Measurements from ENCODE around the gene TMEM69. TPM values are rescaled to one million over a fixed set of nuclear protein-coding genes. Genes with fewer than 3 reads are reported as not detected.

The TMEM69 gene
- total and polyA plus RNA-seq, 8 donors = 17.6 to 57.0 (median 43.2) TPM

- intact Hi-C loops (cut with DNase I) = no loop called here
- H3K27ac ChIP-seq = peak overlapping the region in 1 of 2 donors; percentile 24
- peaks cover 43 to 75% of the 10 kb centered on the region in 2 donors for H3K4me1 ChIP-seq
- H3K36me3 ChIP-seq = no peaks in the 10 kb centered on the region
- DNase-seq (no peak), ATAC-seq (no peak)
- H3K27me3 ChIP-seq = no peaks in the 10 kb centered on the region
- no peaks in the 10 kb centered on the region for H3K9me3 ChIP-seq
- TF ChIP-seq CTCF (IDR thresholded peaks at IDR 0.05) = no peak
- H3K4me3 ChIP-seq = no peak overlapping the region
Measured at GRCh38 chr1:45677751-45678245, 10.2 kb upstream of the TMEM69 start.

GRCh38 chr1:45678489-45678888 lies 9.5 kb upstream of the TMEM69 start:
- Histone ChIP-seq H3K36me3 (no peaks in the 10 kb centered on the region), H3K27me3 (no peaks in the 10 kb centered on the region), H3K4me3 (no peak overlapping the region), H3K27ac (peak overlapping the region in 1 of 2 donors; percentile 49), H3K9me3 (no peaks in the 10 kb centered on the region), H3K4me1 (peaks cover 44 to 82% of the 10 kb centered on the region in 2 donors)
- ATAC-seq (no peak), DNase-seq (no peak)
- intact Hi-C loops (cut with DNase I) = no loop called here
- TF ChIP-seq CTCF (IDR thresholded peaks at IDR 0.05) = no peak

- ATAC-seq = peak; percentile 14
- no peak for TF ChIP-seq CTCF (IDR thresholded peaks at IDR 0.05)
- H3K27me3 ChIP-seq = no peaks in the 10 kb centered on the region
- H3K27ac ChIP-seq = peak overlapping the region in 1 of 2 donors; percentile 49
- no peaks in the 10 kb centered on the region for H3K36me3 ChIP-seq
- no peak overlapping the region for H3K4me3 ChIP-seq
- intact Hi-C loops (cut with DNase I) = no loop called here
- peaks cover 47 to 88% of the 10 kb centered on the region in 2 donors for H3K4me1 ChIP-seq
- no peak for DNase-seq
- H3K9me3 ChIP-seq = no peaks in the 10 kb centered on the region
Measured at GRCh38 chr1:45679123-45679522, 8.9 kb upstream of the TMEM69 start.

- DNase-seq = no peak
- H3K4me3 ChIP-seq = no peak overlapping the region
- intact Hi-C loops (cut with DNase I) = no loop called here
- no peak for ATAC-seq
- H3K27me3 ChIP-seq = no peaks in the 10 kb centered on the region
- no peaks in the 10 kb centered on the region for H3K9me3 ChIP-seq
- H3K27ac ChIP-seq = no peak overlapping the region
- TF ChIP-seq CTCF (IDR thresholded peaks at IDR 0.05) = no peak
- peaks cover 52 to 71% of the 10 kb centered on the region in 2 donors for H3K4me1 ChIP-seq
- no peaks in the 10 kb centered on the region for H3K36me3 ChIP-seq
Measured at GRCh38 chr1:45682942-45683341, 5.0 kb upstream of the TMEM69 start.

- Histone ChIP-seq H3K4me1 (peaks cover 48 to 65% of the 10 kb centered on the region in 2 donors), H3K9me3 (no peaks in the 10 kb centered on the region), H3K4me3 (peak overlapping the region; percentile 91 to 100), H3K36me3 (no peaks in the 10 kb centered on the region), H3K27ac (no peak overlapping the region), H3K27me3 (no peaks in the 10 kb centered on the region)
- TF ChIP-seq CTCF (IDR thresholded peaks at IDR 0.05) = no peak
- ATAC-seq (no peak), DNase-seq (no peak)
- intact Hi-C loops (cut with DNase I) = no loop called here
Measured at GRCh38 chr1:45684402-45684801, 3.6 kb upstream of the TMEM69 start.
